ENCODE measurements around the gene ENPP5. TPM values are rescaled to one million over a fixed set of nuclear protein-coding genes. Genes with fewer than 3 reads are reported as not detected.
"Not testable (repeated sequence)": the region's sequence is repeated elsewhere in the genome, so short reads cannot be mapped to it uniquely, and the experiment has no call there.

ENPP5 gene
- polyA plus RNA-seq, 3 donors: 13.2 to 22.1 (median 18.3) TPM

DNA sequence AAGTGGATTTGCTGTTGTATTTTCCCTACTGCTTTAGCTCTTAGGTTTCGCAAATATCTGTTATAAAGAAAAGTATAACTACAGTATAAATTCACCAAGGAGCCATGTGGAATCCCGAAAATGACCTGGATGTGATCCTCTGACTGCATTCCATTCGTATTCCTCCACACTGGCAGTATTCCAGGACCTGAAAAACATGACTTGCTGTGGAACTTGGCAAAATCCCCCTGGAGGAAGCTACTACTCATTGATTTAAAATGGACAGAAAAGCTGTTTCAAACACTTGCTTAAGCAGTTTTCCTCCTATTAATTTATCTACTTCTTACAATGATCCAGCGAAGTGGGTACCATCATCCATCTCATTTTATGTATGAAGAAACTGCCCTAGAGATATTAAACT, 13.3 kb upstream of the ENPP5 start:
- no peak for DNase-seq

DNA sequence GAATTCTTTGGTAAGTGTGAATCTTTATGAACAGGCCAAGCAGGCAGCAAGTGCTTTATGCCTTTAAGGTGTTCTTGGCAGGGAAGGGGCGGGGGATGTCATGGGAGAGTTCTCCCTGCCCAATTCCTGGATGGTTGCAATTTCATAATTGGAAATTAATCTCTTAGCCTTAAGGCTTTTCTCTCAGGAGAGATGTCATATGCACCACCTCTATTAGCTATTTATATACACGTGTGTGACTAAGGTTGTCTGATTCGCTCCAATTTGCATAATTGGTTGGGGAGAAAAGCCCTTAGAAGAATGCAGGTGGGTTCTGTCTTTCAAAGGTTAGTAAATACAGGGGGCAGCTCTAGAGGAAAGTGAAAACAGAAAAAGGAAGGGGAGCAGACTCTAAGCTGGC, 5.2 kb upstream of the ENPP5 start:
- DNase-seq: no peak

DNA sequence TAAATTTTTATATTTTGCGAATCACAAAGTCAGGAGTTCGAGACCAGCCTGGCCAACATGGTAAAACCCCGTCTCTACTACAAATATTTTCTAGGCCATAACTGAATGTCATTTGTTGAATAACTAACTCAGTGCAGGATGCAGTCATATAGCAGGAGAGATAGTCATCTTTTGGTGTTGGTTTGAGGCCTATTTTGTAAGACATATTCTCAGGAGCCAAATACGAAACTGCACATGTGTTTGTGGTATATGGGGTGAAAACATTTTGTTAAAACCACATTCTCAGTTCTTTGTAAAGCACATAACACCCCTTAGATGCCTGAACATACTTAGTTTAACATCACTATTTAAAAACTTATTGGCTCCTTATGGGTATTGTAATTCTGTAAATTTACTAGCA, 4.7 kb upstream of the ENPP5 start:
- no peak for DNase-seq

DNA sequence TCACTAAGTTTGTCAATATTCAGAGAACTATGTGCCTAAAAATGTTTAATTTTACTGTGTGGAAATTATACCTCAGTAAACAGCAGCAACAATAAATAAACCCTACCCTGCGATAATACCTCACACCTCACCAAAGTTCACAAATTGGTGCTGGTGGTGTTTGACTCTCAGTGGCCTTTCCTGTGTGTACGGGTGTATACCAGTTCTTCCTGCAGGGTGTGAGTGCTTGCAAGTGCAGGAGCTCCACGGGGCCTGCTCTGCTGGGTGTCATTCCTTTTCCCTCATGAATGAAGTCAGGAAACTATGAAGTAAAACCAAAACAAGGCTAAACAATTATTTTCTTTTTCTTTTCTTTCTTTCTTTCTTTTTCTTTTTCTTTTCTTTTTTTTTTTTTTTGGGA, 4.1 kb upstream of the ENPP5 start:
- no peak for DNase-seq

DNA sequence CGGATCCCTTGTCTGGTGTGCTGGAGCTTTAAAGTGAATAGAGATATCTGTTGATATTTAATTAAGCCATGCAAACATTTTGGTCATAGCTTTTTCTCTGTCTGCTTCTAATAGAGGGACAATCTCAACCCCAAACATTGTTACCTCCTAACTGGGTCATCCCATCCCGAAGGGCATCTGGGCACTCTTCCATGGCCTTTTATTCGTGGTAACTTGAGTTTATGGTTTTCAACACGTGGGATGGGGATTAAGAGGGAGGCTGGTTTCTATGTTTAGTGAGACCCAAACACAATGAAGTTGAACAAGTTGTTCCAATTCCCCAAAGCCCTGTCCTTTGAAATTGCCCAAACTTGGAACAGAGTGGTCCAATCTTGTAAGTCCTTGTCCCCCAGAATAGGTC, 1.4 kb upstream of the ENPP5 start:
- DNase-seq: no peak

DNA sequence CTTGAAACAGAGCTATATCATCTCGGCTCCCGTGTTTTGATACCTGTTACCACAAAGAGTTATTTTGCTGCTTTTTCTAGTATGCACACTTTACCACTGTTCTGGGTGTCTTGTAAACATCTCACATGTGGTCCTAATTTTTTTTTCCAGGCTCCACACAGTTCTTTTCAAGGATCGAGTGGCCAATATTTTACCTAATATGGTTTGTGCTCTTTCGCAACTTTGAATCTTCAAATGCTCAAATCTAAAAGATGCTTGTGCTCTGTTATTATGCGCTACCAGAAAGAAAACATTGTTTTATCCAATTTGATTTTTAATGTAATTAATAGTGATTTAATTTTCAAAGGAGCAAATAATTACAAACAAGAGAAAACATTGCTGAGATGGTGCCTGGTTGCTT, 10.7 kb downstream of the ENPP5 start:
- no peak for DNase-seq

DNA sequence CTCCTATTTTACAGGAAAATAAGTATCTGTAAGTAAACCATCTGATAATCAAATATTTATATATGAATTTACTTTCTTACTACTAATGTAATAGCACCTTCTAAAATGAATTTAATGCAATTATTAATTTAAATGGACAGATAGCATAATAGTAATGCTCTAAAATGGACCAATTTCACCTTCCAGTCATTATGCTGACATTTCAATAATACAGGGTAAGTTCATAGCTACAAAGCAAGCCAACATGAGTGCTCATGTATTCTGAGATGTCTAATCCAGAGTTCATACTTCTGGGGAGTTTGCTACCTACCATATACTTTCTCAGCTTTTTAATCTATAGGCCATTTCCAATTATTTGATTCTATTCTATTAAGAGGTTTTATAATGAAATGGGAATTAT, 11.6 kb downstream of the ENPP5 start:
- no peak for DNase-seq

DNA sequence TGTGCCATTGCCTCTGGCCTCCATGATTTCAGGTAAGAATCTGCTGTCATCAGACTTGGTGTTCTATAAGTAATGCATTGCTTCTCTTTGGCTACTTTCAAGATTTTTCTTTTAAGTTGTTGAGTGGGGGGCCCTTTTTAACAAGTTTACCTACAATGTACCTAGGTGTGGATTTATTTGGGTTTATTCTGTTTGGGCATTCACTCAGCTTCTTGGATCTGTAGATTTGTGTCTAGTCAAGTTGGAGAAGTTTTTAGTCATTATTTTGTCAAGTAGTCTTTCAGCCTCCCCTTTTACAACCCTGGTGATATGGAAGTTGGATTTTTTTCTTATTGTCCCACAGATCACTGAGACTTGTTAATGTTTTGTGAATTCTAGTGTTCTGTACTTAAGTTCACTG, 14.1 kb downstream of the ENPP5 start:
- DNase-seq: no peak

DNA sequence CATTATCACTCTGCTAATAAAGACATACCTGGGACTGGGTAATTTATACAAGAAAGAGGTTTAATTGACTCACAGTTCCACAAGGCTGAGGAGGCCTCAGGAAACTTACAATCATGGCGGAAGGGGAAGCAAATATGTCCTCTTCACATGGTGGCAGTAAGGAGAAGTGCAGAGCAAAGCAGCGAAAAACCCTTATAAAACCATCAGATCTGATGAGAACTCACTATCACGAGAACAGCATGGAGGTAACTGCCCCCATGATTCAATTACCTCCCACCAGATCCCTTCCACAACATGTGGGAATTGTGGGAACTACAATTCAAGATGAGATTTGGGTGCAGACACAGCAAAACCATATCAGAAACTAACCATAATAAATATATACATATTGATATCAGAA, 21.7 kb downstream of the ENPP5 start:
- DNase-seq: not testable (repeated sequence)

DNA sequence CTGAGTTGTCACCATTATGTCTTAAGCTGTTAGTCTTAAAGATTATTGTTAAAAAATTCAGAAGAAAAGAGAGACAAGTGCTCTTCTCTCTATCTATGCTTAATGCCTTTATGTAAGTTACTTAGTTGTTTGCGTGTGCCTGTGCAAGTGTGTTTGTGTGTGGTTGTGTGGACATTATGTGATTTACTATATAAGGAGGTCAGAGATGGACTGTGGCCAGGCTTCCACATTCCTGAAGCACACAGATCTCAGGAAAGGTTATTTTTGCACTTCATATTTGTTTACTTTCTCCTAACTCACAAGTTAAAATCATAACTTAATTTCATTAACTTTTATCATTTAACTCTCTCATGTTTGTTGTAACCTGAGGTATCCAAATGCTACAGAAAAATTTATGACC, 26.5 kb downstream of the ENPP5 start:
- no peak for DNase-seq

DNA sequence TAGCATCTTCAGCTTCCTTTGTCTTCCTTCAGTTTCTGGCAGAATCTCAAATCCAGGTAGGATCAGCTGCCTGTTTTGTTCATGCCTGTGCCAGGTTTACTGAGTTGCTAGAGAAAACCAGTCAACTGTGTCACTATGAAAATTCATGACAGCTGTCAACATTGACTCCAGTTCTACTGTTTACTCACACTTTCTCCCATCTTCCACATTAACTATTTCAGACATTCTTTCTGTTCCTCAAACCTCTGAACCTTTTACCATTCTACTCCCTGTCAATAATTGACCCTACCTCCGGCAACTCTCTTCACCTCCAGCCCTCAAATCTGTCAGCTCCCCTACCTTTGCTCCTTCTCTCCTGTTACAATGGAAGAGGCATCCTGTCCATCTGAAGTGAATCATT, 32.5 kb downstream of the ENPP5 start:
- DNase-seq: no peak

DNA sequence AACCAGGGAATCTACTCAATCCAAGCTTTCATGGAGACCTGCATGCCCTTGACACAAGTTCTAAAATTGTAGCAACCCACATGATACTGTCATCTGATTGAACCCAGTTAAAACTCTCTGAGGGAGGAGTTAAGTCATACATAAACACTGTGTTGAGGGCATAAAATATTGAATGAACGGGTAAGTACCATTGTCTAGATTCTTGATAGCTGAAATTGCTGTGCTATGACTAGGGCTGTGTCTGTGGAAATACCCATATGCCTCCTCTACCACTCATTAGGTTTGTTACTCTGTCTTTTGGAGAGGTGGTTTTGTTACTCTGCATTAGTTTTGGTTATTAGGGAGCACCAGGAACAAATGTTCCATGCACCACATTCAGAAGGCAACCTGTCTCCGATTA, 33.4 kb downstream of the ENPP5 start:
- DNase-seq: no peak

DNA sequence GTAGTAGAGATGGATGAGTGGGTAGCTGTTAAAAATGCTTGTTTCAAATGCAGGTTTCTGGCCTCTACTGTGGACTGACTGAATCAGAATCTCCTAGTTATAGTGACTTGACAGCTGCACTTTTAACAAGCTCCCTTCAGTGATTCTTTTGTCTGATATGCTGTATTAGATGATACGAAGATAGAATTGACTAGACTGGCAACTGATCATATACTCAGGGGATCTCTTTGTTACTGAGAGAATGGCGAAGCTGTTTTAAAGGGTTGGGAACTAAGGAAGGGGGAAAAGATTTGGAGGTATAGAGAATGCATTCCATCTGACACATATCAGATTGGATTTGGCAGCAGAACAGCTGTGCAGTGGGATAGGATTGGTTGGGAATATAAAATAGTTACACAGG, 33.9 kb downstream of the ENPP5 start:
- DNase-seq: no peak

DNA sequence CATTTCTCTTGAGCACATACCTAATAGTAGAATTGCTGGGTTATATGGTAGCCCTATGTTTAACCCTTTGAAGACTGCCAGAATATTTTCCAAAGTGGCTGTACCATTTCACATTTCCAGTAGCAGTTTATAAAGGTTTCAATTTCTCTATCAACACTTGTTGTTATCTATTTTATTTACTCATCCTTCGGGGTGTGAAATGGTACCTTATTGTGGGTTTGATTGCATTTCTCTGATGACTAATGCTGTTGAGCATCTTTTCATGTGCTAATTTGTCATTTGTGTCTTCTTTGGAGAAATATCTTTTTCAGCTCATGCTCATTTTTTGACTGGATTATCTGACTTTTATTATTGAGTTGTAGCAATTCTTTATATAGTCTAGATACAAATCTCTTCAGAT, 35.6 kb downstream of the ENPP5 start:
- no peak for DNase-seq

DNA sequence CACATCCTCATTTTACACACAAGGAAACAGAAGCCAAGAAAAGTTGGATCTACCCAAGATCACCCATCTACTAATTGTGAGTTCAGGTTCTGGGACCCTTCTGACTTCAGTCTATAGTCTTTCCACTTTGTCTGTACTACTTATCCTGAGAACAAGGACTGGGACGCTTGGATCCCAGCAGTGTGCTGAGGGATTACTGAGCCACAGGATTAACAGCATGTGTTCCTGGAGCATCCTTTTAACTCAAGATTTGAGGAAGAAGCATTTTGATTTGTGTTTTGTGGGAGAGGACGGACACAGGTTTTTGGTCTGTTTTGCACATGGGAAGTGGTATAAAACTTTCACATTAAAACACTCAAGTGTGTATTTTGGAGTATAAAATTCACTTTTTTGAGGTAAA, 36.6 kb downstream of the ENPP5 start:
- DNase-seq: no peak

DNA sequence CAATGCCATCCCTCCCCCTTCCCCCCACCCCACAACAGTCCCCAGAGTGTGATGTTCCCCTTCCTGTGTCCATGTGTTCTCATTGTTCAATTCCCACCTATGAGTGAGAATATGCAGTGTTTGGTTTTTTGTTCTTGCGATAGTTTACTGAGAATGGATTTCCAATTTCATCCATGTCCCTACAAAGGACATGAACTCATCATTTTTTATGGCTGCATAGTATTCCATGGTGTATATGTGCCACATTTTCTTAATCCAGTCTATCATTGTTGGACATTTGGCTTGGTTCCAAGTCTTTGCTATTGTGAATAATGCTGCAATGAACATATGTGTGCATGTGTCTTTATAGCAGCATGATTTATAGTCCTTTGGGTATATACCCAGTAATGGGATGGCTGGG, 39.5 kb downstream of the ENPP5 start:
- DNase-seq: not testable (repeated sequence)

DNA sequence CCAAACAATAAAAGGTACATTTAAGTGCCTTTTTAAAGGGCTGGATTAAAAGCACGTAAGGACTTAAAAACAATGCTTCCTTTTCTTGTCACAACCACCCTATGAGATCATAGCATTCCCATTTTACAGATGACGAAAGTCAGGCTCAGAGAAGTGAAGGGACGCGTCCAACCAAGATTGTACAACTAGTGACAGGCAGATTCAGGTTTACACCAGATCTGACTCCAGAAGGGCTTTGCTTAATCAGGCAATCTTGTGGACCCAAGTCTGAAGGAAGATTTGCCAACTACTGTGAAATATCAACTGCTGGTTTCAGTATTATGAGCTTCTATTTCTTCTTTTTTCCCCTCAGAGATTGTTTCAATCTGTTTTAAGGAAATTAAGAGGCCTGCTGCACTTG, 40.1 kb downstream of the ENPP5 start:
- DNase-seq: no peak

DNA sequence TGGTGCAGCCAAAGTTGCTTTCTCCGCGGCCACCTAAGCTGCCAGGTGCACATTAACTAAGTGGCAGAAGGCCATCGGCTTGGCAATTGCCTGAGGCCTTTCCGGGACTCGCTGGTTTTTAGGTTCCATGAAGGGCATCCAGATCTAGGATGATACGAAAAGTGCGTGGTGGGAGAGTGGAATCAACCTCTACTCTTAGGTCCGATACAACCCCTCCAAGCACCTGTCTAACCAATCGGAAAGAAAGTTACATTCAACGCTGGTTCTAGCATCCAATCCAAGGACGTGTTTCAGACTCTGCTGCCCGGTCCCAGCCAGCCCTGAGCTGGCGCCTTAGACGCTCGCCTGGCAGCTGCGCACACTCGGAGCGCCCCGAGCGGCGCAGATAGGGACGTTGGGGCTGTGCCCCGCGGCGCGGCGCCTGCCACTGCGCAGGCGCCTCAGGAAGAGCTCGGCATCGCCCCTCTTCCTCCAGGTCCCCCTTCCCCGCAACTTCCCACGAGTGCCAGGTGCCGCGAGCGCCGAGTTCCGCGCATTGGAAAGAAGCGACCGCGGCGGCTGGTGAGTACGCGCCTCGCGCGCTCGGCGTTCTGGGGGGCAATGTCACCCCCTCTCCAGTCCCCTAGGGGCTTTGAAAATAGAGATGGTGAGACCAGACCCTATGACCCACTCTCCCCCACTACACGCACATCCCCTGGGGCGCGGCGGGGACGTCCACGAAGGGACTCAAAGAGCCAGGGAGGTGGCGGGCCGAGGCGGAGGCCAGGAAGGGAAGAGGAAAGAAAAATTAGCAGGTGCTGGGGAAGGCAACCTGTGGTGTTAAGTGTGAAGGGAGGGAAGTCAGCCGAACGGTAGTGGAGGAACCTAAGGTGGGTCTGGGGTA, 40.9 kb downstream of the ENPP5 start, which contains the start of gene ENPP4:
Gene ENPP4, plus strand, starts transcription at position 361 of the 883 bp plus-strand sequence. CDS start 9,595 bp downstream, outside the sequence.
- DNase-seq: peak; percentile 94

DNA sequence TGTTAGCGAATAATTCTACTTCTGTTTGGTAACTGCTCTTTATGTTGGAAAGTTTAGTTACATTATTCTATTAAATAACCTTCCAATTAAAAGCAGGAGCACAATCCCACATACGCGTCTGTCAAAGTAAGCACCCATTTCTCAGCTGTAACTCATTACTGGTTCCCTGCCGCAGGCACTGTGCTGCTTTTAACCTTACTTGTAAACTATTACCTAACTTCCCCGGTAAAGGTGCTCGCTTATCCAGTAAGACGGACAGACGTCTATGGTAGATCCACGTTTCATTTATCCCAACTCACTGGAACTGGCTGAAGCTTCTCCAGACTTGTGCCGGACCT, 41.5 kb downstream of the ENPP5 start:
- no peak for DNase-seq

DNA sequence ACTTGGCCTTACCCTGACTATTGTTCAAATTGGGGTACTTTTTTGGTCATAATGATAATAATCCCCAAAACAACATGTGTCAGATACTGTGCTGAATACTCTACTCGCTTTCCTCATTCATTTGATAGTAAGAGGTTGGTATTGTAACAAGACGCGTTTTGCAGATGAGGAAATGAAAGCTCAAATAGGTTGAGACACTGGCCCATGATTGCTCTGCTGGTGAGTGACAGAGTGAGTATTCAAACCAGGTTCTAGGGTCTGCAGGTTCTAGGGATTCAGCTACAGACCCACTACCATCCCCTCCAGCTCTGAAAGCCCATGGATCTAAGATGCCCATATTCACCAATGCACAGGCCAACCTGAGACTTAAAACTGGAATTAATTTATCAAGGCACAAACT, 42.3 kb downstream of the ENPP5 start:
- no peak for DNase-seq

DNA sequence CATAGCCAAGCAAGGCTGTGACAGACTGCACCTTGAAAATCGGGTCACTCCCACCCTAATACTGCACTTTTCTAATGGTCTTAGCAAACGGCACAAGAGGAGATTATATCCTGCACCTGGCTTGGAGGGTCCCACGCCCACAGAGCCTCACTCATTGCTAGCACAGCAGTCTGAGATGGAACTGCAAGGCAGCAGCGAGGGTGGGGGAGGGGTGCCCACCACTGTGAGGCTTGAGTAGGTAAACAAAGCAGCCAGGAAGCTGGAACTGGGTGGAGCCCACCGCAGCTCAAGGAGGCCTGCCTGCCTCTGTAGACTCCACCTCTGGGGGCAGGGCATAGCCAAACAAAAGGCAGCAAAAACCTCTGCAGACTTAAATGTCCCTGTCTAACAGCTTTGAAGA, 51.1 kb downstream of the ENPP5 start:
- DNase-seq: not testable (repeated sequence)

DNA sequence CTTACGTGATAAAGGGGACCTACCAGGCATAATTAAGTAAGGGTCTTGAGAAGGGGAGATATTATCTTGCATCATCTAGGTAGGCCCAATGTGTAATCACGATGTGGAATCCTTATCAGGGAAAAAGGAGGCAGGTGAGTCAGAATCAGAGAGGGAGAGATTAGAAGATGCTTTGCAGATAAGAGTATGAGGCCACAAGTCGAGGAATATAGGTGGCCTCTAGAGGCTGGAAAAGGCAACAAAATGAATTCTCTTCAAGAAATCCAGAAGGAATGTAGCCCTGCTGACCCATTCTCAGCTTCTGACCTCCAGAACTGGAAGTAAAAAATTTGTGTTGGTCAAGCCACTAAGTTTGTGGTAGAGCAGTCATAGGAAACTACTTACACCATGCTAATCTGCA, 51.9 kb downstream of the ENPP5 start:
- no peak for DNase-seq

DNA sequence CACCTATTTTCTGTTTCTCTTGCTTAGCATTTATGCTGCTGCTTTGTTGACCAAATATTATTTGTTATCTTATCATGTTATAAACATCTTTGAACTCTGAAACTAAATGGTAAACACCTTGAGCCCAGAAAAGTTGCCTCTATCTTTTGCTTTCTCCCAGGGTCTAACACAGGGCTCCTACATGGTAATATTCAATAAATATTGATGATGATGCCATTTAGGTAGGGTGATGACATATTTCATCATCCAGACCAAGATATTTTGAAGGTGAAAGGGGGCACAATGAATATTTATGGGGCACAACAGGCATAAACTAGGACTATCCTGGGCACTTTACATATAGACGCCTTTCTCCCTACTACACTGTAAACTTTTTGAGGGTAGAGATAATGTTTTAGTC, 52.6 kb downstream of the ENPP5 start:
- DNase-seq: no peak

DNA sequence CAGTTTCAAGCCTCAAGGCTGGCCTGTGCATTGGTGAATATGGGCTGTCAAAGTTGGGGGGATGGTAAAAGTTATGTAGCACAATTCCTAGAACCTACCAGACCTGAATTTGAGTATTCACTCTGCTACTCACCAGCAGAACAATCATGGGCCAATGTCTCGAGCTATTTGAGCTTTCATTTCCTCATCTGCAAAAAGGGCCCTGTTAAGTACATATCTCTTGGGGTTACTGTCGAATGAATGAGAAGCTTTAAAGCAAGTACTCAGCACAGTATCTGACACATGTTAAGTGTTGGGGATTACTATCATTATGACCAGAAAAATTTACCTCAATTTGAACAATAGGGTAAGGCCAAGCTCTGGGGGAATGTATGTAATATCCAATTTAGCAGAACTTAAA, 54.5 kb downstream of the ENPP5 start:
- no peak for DNase-seq

All from renal pelvis (tissue), 4 donors.